Upper lobe of left lung (tissue), 6 donors: ENCODE data around the gene PPP2R5E. TPM values are rescaled to one million over a fixed set of nuclear protein-coding genes. Genes with fewer than 3 reads are reported as not detected.

ENCODE experiments used
- ATAC-seq, 2 donors: fragments of 200-7000 bp; cut with Tn5 transposase; one replicate each; pipeline ENCODE4 v1.9.1; 2022; ENCODE audit warnings: mild to moderate bottlenecking in 2 of 2, moderate library complexity in 2 of 2; ENCODE audit not compliant: low FRiP score in 2 of 2
- DNase-seq, 2 donors: peaks; one replicate each; pipeline ENCODE4 v3.0.0-alpha.2; 2019 to 2020
- H3K27ac ChIP-seq, 4 donors: fragments of 200-600 bp; sonication (generic); one replicate each; pipeline ENCODE4 v1.5.1; 2016 to 2019
- H3K27me3 ChIP-seq, 4 donors: fragments of 200-600 bp; sonication (generic); one replicate each; pipeline ENCODE4 v1.5.1; 2017 to 2019
- H3K36me3 ChIP-seq, 4 donors: fragments of 200-600 bp; sonication (generic); one replicate each; pipeline ENCODE4 v1.5.1; 2016 to 2019
- H3K4me1 ChIP-seq, 4 donors: fragments of 200-600 bp; sonication (generic); one replicate each; pipeline ENCODE4 v1.5.1; 2018 to 2019
- H3K4me3 ChIP-seq, 4 donors: fragments of 200-600 bp; sonication (generic); one replicate each; pipeline ENCODE4 v1.5.1; 2017 to 2019; ENCODE audit warnings: mild to moderate bottlenecking in 2 of 4, moderate library complexity in 1 of 4
- H3K9me3 ChIP-seq, 4 donors: fragments of 200-600 bp; sonication (generic); one replicate each; pipeline ENCODE4 v1.5.1; 2018 to 2019
- CTCF ChIP-seq, 6 experiments: fragments of 450-650 bp in 4 of 6; fragments of 200-600 bp in 2 of 6; sonication (generic) in 2 of 6; IDR thresholded peaks; one replicate each; pipeline ENCODE4 v1.5.1; 2016 to 2019; ENCODE audit warnings: antibody characterized with exemption in 6 of 6
- EP300 ChIP-seq, 4 donors: sonication (generic); formaldehyde crosslinking; IDR thresholded peaks; one replicate each; pipeline ENCODE4 v1.5.1; 2017; ENCODE audit warnings: antibody characterized with exemption in 4 of 4, control low read depth in 2 of 4
- POLR2A ChIP-seq, 4 donors: fragments of 450-650 bp; IDR thresholded peaks; one replicate each; pipeline ENCODE4 v1.5.1; 2016 to 2017; ENCODE audit warnings: antibody characterized with exemption in 4 of 4, mild to moderate bottlenecking in 2 of 4
- POLR2AphosphoS5 ChIP-seq, 2 donors: sonication (generic); formaldehyde crosslinking; IDR thresholded peaks; one replicate each; pipeline ENCODE4 v1.5.1; 2017; ENCODE audit warnings: antibody characterized with exemption in 2 of 2
- WGBS, 2 donors: methylation state at CpG; one replicate each; pipeline ENCODE4 v1.1.5; 2017 to 2018; 5-methylcytosine and 5-hydroxymethylcytosine counted together
- total RNA-seq, 6 donors: library from RNA; depleted of rRNA in 4 of 6; stranded (reverse); fragments of >200 nt in 4 of 6; gene quantifications; one replicate each; pipeline versions ENCODE4 v1.1.0 to v1.2.1, GENCODE V29; 2016 to 2021
- donor health status: DM: no; HTN: no; CAD: no; lungs with moderate emphysema.
- donor health status: DM: no; HTN: yes; CAD: no; lungs with severe emphysema.

Gene PPP2R5E
- total RNA-seq, 6 donors from 2014 or later = 10.1 to 42.4 (median 34.5) TPM

- no peak for DNase-seq
- no peak overlapping the region for H3K4me3 ChIP-seq
- peaks cover 7 to 51% (median 9%) of the 10 kb centered on the region in 4 donors for H3K36me3 ChIP-seq
- H3K27me3 ChIP-seq = no peaks in the 10 kb centered on the region
- H3K4me1 ChIP-seq = no peaks in the 10 kb centered on the region
- H3K9me3 ChIP-seq = no peaks in the 10 kb centered on the region
- no peak overlapping the region for H3K27ac ChIP-seq
- ATAC-seq = no peak
- TF ChIP-seq POLR2A (IDR thresholded peaks at IDR 0.05) (no peak), CTCF (IDR thresholded peaks at IDR 0.05) (no peak), EP300 (IDR thresholded peaks at IDR 0.05) (no peak), POLR2AphosphoS5 (IDR thresholded peaks at IDR 0.05) (no peak)
- 47 to 50% methylated on average over 1 of the region's 1 CpG for WGBS, 2 donors
These were observed 150.9 kb downstream of the PPP2R5E start for GRCh38 chr14:63392236-63392635.

GRCh38 chr14:63388766-63389431 lies 154.3 kb downstream of the PPP2R5E start:
- H3K9me3 ChIP-seq = no peaks in the 10 kb centered on the region
- H3K4me3 ChIP-seq = no peak overlapping the region
- H3K36me3 ChIP-seq = peaks cover 7 to 74% (median 24%) of the 10 kb centered on the region in 4 donors
- ATAC-seq (peak; percentile 80 to 87), DNase-seq (peak in 1 of 2 donors; percentile 46)
- no peaks in the 10 kb centered on the region for H3K4me1 ChIP-seq
- H3K27ac ChIP-seq = no peak overlapping the region
- TF ChIP-seq EP300 (IDR thresholded peaks at IDR 0.05) = no peak
- TF ChIP-seq POLR2A (IDR thresholded peaks at IDR 0.05) = no peak
- no peak for TF ChIP-seq POLR2AphosphoS5 (IDR thresholded peaks at IDR 0.05)
- peak; percentile 66 to 84 (median 70) for TF ChIP-seq CTCF (IDR thresholded peaks at IDR 0.05)
- WGBS, 2 donors = 55 to 58% methylated on average over 8 of the region's 8 CpGs
- no peaks in the 10 kb centered on the region for H3K27me3 ChIP-seq

- Histone ChIP-seq H3K4me3 (no peak overlapping the region), H3K27me3 (no peaks in the 10 kb centered on the region), H3K27ac (no peak overlapping the region), H3K36me3 (peaks cover 7 to 75% (median 30%) of the 10 kb centered on the region in 4 donors), H3K4me1 (no peaks in the 10 kb centered on the region), H3K9me3 (no peaks in the 10 kb centered on the region)
- ATAC-seq = peak in 1 of 2 donors; percentile 58
- DNase-seq = no peak
- 83 to 90% methylated on average over 5 of the region's 5 CpGs for WGBS, 2 donors
- TF ChIP-seq EP300 (IDR thresholded peaks at IDR 0.05) (no peak), POLR2A (IDR thresholded peaks at IDR 0.05) (no peak), POLR2AphosphoS5 (IDR thresholded peaks at IDR 0.05) (no peak), CTCF (IDR thresholded peaks at IDR 0.05) (no peak)
These were observed 155.5 kb downstream of the PPP2R5E start for GRCh38 chr14:63387711-63388110.

GRCh38 chr14:63383776-63384367 lies 159.3 kb downstream of the PPP2R5E start:
- no peaks in the 10 kb centered on the region for H3K9me3 ChIP-seq
- WGBS, 2 donors = 57 to 71% methylated on average over 4 of the region's 4 CpGs
- no peak overlapping the region for H3K4me3 ChIP-seq
- no peaks in the 10 kb centered on the region for H3K27me3 ChIP-seq
- H3K4me1 ChIP-seq = no peaks in the 10 kb centered on the region
- ATAC-seq = peak in 1 of 2 donors; percentile 21
- H3K36me3 ChIP-seq = peaks cover 4 to 92% (median 42%) of the 10 kb centered on the region in 4 donors
- no peak for DNase-seq
- no peak overlapping the region for H3K27ac ChIP-seq
- TF ChIP-seq CTCF (IDR thresholded peaks at IDR 0.05) = no peak
- no peak for TF ChIP-seq POLR2A (IDR thresholded peaks at IDR 0.05)
- TF ChIP-seq POLR2AphosphoS5 (IDR thresholded peaks at IDR 0.05) = no peak
- TF ChIP-seq EP300 (IDR thresholded peaks at IDR 0.05) = no peak
